Glomerular visceral epithelial cell (primary cell): ENCODE data around the gene COG1.
"Not testable (repeated sequence)": the region's sequence is repeated elsewhere in the genome, so short reads cannot be mapped to it uniquely, and the experiment has no call there.

Experiments used
- DNase-seq: peaks from one replicate; pipeline ENCODE4 v3.0.0-alpha.2; 2016; ENCODE audit errors: extremely low spot score

COG1 gene, protein sequence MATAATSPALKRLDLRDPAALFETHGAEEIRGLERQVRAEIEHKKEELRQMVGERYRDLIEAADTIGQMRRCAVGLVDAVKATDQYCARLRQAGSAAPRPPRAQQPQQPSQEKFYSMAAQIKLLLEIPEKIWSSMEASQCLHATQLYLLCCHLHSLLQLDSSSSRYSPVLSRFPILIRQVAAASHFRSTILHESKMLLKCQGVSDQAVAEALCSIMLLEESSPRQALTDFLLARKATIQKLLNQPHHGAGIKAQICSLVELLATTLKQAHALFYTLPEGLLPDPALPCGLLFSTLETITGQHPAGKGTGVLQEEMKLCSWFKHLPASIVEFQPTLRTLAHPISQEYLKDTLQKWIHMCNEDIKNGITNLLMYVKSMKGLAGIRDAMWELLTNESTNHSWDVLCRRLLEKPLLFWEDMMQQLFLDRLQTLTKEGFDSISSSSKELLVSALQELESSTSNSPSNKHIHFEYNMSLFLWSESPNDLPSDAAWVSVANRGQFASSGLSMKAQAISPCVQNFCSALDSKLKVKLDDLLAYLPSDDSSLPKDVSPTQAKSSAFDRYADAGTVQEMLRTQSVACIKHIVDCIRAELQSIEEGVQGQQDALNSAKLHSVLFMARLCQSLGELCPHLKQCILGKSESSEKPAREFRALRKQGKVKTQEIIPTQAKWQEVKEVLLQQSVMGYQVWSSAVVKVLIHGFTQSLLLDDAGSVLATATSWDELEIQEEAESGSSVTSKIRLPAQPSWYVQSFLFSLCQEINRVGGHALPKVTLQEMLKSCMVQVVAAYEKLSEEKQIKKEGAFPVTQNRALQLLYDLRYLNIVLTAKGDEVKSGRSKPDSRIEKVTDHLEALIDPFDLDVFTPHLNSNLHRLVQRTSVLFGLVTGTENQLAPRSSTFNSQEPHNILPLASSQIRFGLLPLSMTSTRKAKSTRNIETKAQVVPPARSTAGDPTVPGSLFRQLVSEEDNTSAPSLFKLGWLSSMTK

DNA sequence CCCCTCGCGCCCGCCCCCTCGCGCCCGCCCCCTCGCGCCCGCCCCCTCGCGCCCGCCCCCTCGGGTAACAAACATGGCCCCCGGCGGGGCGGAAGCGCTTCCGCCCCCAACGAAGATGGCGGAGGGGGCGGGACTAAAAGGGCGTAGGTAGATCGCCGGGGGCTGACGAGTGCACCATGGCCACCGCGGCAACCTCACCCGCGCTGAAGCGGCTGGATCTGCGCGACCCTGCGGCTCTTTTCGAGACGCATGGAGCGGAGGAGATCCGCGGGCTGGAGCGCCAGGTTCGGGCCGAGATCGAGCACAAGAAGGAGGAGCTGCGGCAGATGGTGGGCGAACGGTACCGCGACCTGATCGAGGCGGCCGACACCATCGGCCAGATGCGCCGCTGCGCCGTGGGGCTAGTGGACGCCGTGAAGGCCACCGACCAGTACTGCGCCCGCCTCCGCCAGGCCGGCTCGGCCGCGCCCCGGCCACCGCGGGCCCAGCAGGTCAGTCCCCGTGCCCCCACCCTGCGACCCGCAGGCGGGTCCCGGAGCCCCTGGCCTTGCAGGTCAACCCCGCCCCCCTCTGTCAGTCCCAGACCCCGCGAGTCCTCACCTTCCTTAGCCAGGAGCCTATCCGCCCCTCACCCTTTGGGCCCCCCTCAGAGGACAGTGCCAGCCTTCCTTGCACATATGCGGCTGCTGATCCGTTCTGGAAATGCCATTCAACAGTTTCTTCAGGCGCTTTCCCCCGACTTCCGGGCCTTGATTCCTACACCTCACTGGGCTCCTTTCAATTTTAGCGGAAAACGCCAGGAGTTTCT lies at the start of gene COG1:
Gene COG1, plus strand, starts transcription at position 162 of the 808 bp plus-strand sequence. Its CDS starts 15 bp downstream, at position 177.
- DNase-seq: peak; percentile 89

DNA sequence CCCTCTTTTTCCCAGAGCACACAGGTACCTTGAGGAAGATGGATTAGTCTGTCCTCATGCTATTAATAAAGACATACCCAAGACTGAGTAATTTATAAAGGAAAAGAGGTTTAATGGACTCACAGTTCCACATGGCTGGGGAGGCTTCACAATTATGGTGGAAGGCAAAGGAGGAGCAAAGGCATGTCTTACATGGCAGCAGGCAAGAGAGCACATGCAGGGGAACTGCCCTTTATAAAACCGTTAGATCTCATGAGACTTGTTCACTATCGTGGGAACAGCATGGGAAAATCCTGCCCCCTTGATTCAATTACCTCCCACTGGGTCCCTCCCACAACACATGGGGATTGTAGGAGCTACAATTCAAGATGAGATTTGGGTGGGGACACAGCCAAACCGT lies 48.6 kb upstream of the COG1 start:
- not testable (repeated sequence) for DNase-seq

- no peak for DNase-seq
Measured at GRCh38 chr17:73145641-73146040, 47.2 kb upstream of the COG1 start.

DNA sequence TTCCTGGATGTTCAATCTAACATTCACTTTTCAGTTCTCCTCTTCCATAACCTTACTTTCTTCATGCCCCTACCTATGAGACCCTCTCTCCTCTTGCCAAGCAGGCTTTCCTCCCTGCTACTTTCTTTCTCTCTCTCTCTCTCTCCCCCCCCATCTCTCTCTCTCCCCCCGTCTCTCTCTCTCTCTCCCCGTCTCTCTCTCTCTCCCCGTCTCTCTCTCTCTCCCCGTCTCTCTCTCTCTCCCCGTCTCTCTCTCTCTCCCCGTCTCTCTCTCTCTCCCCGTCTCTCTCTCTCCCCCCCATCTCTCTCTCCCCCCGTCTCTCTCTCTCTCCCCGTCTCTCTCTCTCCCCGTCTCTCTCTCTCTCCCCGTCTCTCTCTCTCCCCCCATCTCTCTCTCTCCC lies 45.1 kb upstream of the COG1 start:
- not testable (repeated sequence) for DNase-seq

DNA sequence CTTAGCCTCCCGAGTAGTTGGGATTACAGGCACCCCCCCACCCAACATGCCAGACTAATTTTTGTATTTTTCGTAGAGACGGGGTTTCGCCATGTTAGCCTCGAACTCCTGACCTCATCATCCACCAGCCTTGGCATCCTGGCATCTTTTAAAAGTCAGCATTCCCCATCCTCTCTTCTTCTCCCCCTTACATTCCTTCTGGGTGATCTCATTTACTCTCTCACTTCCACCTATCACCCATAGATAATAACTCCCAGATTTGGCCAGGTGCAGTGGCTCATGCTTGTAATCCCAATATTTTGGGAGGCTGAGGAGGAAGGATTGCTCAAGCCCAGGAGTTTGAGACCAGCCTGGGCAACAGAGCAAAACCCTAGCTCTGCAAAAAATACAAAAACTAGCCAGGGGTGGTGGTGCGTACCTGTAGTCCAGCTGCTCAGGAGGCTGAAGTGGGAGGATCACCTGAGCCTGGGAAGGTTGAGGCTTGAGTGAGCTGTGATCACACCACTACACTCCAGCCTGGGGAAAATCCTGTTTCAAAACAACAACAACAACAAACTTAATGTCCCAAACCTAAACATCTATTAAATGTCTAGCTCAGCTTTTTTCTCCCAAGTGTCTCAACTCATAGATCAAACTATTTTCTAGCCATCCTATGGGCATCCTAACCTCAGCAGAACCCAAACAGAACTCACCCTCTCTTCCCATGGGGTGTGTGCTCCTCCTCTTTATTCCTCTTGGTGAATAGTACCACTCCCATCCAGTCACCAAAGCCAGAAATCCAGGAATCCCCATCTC lies 44.1 kb upstream of the COG1 start:
- no peak for DNase-seq

GRCh38 chr17:73150622-73151300 lies 42.1 kb upstream of the COG1 start:
- not testable (repeated sequence) for DNase-seq

- DNase-seq: peak; percentile 58
Measured at GRCh38 chr17:73151916-73152632, 40.8 kb upstream of the COG1 start.

DNA sequence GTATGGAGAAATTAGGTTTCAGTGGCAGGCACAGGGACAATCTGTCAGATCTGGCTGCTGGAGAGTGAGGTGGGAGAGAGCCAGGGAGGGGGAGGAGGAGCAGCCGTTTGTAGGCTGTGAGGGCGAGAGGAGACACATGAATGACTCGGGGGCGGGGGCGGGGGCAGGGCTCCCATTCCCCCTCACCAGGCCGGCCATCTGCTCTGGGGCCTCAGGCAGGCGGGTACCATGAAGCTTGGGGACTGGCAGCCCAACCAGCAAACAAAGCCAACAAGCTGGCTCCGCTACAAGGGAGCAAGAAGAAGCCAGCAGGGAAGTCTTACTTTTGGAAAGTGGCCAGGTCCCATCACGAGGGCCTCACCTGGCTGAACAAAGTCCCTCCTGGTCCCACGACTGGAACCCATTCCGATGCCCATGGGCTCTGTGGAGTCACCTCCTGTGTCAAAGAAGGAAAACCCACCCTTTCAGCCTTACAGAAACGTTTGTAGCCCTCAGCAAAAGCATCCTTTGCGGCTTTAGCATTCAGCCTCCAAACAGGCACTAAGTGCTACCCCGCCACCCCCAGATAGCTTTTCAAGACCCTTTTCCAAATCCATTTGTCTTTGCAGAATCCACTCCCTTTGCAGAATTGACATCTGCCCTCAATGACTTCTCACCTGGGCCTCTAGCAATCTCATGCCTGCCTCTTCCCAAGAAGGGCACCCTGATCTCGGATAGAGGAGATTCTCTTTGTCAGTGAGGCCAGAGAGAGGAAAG lies 37.3 kb upstream of the COG1 start:
- DNase-seq: no peak

DNA sequence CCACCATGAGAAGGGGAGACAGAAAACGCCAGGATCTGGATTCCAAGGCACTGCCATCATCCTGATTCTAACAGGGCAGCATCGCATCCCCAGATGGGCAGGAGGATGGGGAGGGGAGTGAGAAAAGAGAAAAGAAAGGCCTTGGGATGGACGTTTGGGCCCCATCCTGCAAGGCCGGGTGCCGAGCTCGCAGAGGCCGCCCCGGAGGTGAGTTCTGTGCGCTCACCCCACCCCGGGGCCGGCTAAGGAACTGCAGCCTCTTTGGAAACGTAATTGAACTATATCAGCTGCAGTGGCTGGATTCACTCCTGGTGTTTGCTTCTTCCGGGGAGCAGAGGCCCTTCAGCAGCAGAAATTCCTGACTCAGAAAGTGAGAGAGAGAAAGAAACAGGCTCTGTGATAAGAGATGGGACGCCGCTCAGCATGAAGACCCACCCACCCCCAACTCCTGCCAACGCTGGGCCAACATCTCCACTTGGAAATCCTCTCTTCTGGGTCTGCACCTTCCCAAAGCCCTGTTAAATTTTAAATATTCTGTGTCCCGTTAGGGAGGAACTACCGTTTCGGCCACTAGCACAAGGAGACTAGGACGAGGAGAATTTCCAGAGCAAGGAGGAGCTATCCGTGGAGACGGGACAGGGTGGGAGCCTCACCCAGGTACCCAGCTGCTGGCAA lies 36.6 kb upstream of the COG1 start:
- peak; percentile 64 for DNase-seq

GRCh38 chr17:73156887-73157520 lies 35.9 kb upstream of the COG1 start:
- DNase-seq: no peak

GRCh38 chr17:73157521-73157890 lies 35.3 kb upstream of the COG1 start:
- DNase-seq: no peak

- no peak for DNase-seq
Measured at GRCh38 chr17:73158133-73158532, 34.7 kb upstream of the COG1 start.

DNA sequence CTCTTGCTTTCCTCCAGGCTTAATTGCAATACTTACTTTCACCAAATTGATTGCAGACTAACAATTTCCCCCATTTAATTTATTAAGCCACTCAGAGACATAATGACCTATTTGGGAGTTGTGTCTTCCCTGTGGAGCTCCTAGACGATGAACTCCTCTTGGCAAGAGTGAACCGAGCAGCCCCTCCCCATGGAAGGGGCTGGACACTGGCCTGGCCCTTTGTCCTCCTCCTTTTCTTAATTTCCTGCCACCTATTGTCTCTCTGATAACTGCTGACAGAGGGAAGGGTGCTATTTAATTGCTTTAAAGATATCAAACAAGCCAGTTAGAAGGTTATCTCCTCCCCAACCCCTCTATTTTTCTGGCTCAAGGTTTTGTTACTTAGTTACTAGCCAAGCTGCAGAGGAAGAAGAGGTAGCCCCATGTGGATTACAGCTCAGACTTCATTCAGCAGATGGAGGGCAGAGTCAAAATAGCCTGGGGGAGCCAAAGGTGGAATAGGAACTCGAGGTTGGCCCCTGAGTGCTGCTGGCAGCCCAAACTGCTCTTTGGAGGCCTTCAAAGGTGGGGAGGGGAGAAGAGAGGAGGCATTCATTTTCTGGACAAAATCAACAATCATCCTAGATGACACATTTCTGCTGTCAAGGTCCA lies 31.8 kb upstream of the COG1 start:
- no peak for DNase-seq

DNA sequence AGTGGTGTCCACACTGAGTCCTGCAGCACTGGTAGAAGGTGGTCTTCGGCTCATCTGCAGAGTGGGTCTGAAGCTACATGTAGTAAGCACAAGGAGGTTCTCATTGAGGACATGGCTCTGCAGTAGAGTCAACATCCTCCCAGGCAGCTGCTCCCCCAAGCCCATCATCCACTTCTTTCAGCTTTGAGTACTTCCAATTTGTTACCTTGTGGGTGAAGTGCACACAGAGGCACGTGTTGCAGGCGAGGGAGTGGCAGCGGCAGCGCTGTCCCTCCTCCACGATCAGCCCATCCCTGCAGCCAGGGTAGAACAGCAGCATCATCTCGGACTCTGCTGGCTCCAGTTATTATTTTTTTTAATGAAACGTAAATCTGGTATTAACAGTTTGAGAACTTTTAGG lies 29.8 kb upstream of the COG1 start:
- DNase-seq: no peak

DNA sequence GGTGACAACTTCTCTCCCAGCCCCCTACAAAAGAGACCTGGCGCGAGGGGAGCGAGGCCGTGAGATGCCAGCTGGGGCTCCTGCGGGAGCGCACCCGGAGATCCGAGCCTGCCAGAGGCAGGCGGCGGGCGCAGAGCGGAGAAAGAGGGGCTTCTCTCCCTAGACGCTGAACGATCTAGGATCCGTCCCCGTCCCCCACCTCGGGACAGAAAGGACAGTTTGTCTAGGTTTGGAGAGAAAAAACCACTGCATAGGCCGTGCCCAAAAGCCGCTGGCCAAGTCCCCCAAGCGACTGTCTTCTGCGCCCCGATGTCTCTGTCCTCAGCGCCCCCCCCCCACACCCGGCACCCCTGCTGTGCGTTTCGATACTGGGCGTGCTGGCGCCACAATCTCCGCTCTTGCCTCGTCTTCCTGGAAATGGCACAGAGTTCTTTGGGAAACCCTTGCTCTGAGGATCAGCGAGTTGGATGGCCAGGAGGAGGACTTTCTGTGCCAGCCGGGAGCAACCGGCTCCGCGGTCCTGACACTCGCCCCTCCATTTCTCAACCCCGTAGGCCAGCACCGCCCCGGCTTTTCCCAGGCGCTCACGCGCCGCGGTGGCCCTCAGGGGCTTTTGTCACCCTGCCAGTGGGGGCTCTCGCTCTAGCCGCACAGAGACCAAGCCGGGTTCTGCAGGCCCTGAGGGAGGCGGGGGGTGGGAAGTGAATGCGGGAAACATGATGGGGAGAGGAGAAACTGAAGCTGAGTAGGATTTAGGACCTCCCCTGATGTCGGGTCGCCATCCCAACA lies 27.0 kb upstream of the COG1 start:
- no peak for DNase-seq

DNA sequence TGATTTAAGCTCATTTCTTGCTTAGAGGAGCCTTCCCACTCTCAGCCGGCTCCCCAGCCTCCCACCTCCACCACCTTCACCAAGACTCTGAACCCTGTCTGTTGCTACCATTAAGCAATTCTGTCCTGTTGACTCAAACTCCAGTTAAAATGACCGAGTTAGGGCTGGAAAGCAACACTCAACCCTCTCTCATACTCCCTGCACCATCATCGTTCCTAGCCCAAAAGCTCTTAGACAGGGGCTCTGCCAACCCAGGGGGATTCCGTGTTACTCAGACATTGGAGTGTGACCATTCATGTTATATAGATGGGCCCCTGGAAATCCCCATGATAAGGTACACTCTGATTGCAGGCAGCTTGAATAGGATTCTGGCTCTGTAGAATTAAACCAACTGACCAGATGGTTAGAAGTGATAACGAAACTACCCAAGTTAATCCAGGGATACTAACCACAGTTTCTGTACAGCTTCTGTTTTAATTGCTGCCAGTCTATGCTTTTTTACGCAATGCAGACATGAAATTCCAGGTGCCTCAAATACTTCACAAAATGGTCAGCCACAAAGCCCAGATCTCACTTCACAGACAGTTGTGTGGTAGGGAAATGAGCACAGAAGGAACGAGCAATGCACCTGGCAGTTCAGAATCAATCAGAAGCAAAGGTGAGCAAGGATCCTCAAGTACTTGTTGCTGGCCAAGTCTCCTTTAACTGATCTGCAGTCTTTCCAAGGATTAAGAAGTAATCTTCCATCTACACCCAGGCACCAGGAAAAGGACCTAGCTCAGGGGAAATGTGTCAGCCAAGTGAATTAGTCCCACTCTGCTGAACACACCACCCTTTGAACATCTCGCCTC lies 25.9 kb upstream of the COG1 start:
- DNase-seq: no peak
